DND-41 (cell line): ENCODE measurements around the gene SLC25A18.

Experiments
- ATAC-seq: fragments of 200-7000 bp; cut with Tn5 transposase; 3 replicates; pipeline ENCODE4 v1.9.1; 2021; ENCODE audit warnings: low read depth; ENCODE audit not compliant: insufficient read depth
- DNase-seq: peaks from one replicate; pipeline ENCODE4 v3.0.0-alpha.2; 2020
- H2AFZ ChIP-seq: 2 replicates; pipeline ENCODE4 v1.6.0; 2012; ENCODE audit warnings: low read depth, low read length
- H3K27ac ChIP-seq: 2 replicates; pipeline ENCODE4 v1.5.1; 2012; ENCODE audit warnings: low read length, inconsistent platforms
- H3K27me3 ChIP-seq: fragments of 200-600 bp; sonication (generic); 2 replicates; pipeline ENCODE4 v1.6.0; 2012; ENCODE audit warnings: low read length, mild to moderate bottlenecking, inconsistent platforms; ENCODE audit not compliant: insufficient read depth, poor library complexity
- H3K36me3 ChIP-seq: 2 replicates; pipeline ENCODE4 v1.5.1; 2012; ENCODE audit warnings: low read length, inconsistent platforms; ENCODE audit not compliant: insufficient read depth
- H3K4me1 ChIP-seq: 2 replicates; pipeline ENCODE4 v1.5.1; 2012; ENCODE audit warnings: mild to moderate bottlenecking, low read length; ENCODE audit not compliant: insufficient read depth
- H3K4me2 ChIP-seq: 2 replicates; pipeline ENCODE4 v1.6.0; 2012; ENCODE audit warnings: mild to moderate bottlenecking, moderate library complexity, low read length, inconsistent platforms; ENCODE audit not compliant: insufficient read depth
- H3K4me3 ChIP-seq, 2 experiments: fragments of 200-600 bp in 1 of 2; shearing (Covaris generic) in 1 of 2; 2 replicates each; pipeline ENCODE4 v1.5.1; 2012 to 2016; ENCODE audit warnings: inconsistent platforms in 2 of 2, low read length in 2 of 2, mild to moderate bottlenecking in 2 of 2, low read depth in 1 of 2, moderate library complexity in 1 of 2
- H3K79me2 ChIP-seq: 2 replicates; pipeline ENCODE4 v1.6.0; 2012; ENCODE audit warnings: low read length, inconsistent platforms; ENCODE audit not compliant: insufficient read depth
- H3K9ac ChIP-seq: 2 replicates; pipeline ENCODE4 v1.6.0; 2012; ENCODE audit warnings: low read depth, mild to moderate bottlenecking, inconsistent platforms, low read length, moderate library complexity
- H3K9me3 ChIP-seq: 2 replicates; pipeline ENCODE4 v1.5.1; 2012; ENCODE audit warnings: low read length, moderate library complexity, mild to moderate bottlenecking, inconsistent platforms; ENCODE audit not compliant: insufficient read depth, severe bottlenecking
- H4K20me1 ChIP-seq: 2 replicates; pipeline ENCODE4 v1.6.0; 2012; ENCODE audit warnings: low read length; ENCODE audit not compliant: insufficient read depth
- EZH2 ChIP-seq: IDR thresholded peaks from 3 replicates; pipeline ENCODE4 v1.6.1; 2012; ENCODE audit warnings: borderline replicate concordance, low read depth, mild to moderate bottlenecking, moderate library complexity, low read length, inconsistent platforms; ENCODE audit not compliant: severe bottlenecking
- TF ChIP-seq, protein P1 (sequence below): IDR thresholded peaks from 2 replicates; pipeline ENCODE4 v1.5.1; 2012; ENCODE audit warnings: borderline replicate concordance, low read length, moderate library complexity, mild to moderate bottlenecking; ENCODE audit not compliant: poor library complexity, severe bottlenecking; ENCODE audit errors: extremely low read depth

The SLC25A18 gene, protein sequence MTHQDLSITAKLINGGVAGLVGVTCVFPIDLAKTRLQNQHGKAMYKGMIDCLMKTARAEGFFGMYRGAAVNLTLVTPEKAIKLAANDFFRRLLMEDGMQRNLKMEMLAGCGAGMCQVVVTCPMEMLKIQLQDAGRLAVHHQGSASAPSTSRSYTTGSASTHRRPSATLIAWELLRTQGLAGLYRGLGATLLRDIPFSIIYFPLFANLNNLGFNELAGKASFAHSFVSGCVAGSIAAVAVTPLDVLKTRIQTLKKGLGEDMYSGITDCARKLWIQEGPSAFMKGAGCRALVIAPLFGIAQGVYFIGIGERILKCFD

DNA sequence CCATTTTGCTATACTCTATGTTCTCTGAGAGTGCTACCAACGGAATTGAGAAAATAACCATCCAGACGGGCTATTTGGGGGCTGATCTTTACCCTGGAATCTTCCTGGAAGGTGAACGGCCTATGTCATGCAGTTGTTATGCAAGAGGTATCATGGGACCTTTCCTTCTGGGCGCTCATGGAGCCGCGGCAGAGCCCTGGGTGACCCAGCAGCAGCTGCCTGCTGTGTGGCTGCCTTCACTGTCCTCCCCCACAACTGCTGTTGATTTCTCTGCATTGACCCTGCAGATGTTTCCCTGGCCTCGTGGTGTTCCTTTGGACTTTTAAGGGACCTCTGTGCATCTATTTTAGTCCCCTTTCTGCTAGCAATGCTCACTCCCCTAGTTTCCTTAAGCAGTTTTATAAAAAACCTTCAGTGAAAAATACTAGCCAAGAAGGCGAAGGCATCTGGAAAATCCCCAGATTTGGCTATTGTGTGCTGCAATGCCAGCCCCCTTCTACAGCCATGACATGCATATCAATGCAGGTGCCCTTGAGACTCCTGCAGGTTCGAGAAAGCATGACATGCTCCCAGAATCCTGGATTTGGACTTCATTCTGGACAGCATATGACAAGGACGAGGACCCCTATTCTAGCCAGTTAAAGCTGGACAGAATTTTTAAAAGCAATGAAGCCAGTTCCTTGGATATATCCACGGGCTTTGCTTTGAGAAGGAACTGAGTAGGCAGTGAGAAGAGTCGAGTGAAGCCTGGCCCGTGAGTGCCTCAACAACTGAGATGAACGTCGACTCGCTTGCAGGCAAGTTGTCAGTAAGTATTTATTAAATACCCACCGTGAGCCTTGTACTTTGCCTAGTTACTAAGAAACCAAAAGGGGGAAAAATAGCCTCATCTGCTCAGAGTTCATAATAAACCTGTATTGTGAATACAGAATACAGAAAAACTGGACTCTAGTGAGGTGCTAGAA, at the start of gene SLC25A18:
Gene SLC25A18 (plus strand): TSS at position 593 of the 965 bp plus-strand sequence. CDS start 16,447 bp downstream, outside the sequence.
- no peak within 1 kb of the TSS for H3K4me2 ChIP-seq
- no peaks in the 10 kb centered on the region for H3K27me3 ChIP-seq
- H2AFZ ChIP-seq = no peak within 1 kb of the TSS
- DNase-seq (no peak), ATAC-seq (no peak)
- no peaks in the 10 kb centered on the region for H3K4me1 ChIP-seq
- H3K9me3 ChIP-seq = no peaks in the 10 kb centered on the region
- H3K79me2 ChIP-seq = no peaks in the 10 kb centered on the region
- H4K20me1 ChIP-seq = no peaks in the 10 kb centered on the region
- no peak within 1 kb of the TSS for H3K9ac ChIP-seq
- H3K4me3 ChIP-seq = no peak within 1 kb of the TSS
- no peak within 1 kb of the TSS for H3K27ac ChIP-seq
- no peak for TF ChIP-seq EZH2
- TF ChIP-seq, protein P1, sequence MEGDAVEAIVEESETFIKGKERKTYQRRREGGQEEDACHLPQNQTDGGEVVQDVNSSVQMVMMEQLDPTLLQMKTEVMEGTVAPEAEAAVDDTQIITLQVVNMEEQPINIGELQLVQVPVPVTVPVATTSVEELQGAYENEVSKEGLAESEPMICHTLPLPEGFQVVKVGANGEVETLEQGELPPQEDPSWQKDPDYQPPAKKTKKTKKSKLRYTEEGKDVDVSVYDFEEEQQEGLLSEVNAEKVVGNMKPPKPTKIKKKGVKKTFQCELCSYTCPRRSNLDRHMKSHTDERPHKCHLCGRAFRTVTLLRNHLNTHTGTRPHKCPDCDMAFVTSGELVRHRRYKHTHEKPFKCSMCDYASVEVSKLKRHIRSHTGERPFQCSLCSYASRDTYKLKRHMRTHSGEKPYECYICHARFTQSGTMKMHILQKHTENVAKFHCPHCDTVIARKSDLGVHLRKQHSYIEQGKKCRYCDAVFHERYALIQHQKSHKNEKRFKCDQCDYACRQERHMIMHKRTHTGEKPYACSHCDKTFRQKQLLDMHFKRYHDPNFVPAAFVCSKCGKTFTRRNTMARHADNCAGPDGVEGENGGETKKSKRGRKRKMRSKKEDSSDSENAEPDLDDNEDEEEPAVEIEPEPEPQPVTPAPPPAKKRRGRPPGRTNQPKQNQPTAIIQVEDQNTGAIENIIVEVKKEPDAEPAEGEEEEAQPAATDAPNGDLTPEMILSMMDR = no peak
- H3K36me3 ChIP-seq = no peaks in the 10 kb centered on the region

DNA sequence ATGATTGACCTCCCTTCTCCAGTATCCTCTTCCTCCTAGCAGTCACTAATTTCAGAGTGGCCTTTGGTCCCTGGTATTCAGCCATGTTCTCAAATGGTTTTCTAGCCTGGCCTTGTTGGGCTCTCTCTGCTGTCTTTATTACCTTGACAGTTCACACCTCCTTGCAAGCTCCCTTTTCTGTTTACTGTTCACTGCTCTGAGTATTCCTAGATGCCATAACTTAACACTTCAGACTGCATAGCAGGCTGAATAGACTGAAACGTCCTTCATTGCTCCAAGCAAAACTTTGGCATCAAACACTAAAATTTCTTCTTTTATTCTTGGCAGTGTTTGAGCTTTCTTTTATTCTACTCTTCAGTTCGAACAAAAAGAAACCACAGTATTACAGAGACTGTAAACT, 49.7 kb upstream of the SLC25A18 start:
- H3K27me3 ChIP-seq = no peaks in the 10 kb centered on the region
- no peak overlapping the region for H3K4me3 ChIP-seq
- H3K4me2 ChIP-seq = no peak overlapping the region
- no peaks in the 10 kb centered on the region for H3K36me3 ChIP-seq
- DNase-seq (no peak), ATAC-seq (no peak)
- no peak overlapping the region for H2AFZ ChIP-seq
- H4K20me1 ChIP-seq = no peaks in the 10 kb centered on the region; the same call in 1 of the 2 replicates
- no peaks in the 10 kb centered on the region for H3K9me3 ChIP-seq
- H3K4me1 ChIP-seq = no peaks in the 10 kb centered on the region
- no peak overlapping the region for H3K27ac ChIP-seq
- H3K79me2 ChIP-seq = no peaks in the 10 kb centered on the region
- TF ChIP-seq, protein P1 = no peak
- TF ChIP-seq EZH2 = no peak
- no peak overlapping the region for H3K9ac ChIP-seq

- H3K4me3 ChIP-seq = no peak overlapping the region
- H3K27ac ChIP-seq = no peak overlapping the region
- no peak overlapping the region for H3K4me2 ChIP-seq
- no peaks in the 10 kb centered on the region for H3K36me3 ChIP-seq
- no peaks in the 10 kb centered on the region; the same call in 1 of the 2 replicates for H4K20me1 ChIP-seq
- no peaks in the 10 kb centered on the region for H3K27me3 ChIP-seq
- H2AFZ ChIP-seq = no peak overlapping the region
- H3K4me1 ChIP-seq = no peaks in the 10 kb centered on the region
- no peak overlapping the region for H3K9ac ChIP-seq
- DNase-seq (no peak), ATAC-seq (no peak)
- TF ChIP-seq, protein P1 = no peak
- no peak for TF ChIP-seq EZH2
- no peaks in the 10 kb centered on the region for H3K79me2 ChIP-seq
- H3K9me3 ChIP-seq = no peaks in the 10 kb centered on the region
Observed at GRCh38 chr22:17514084-17514483, 49.2 kb upstream of the SLC25A18 start.
